WTC11 (cell line): ENCODE results near the gene FAH.

Experiments used
- CTCF ChIP-seq: fragments of 200-600 bp; IDR thresholded peaks from 2 replicates; pipeline ENCODE4 v1.8.0; 2022; ENCODE audit warnings: antibody characterized with exemption
- SP1 ChIP-seq: sonication (generic); formaldehyde crosslinking; conservative IDR thresholded peaks from 2 replicates; pipeline ENCODE4 v1.8.1; 2022; ENCODE audit warnings: missing genetic modification reagents
- ZNF425 ChIP-seq: fragments of 250-450 bp; sonication (Bioruptor Pico); conservative IDR thresholded peaks from 2 replicates; pipeline ENCODE4 v1.9.0; 2021; ENCODE audit warnings: mild to moderate bottlenecking

- TF ChIP-seq CTCF (no peak), ZNF425 (CRISPR knock-in tag) (no peak), SP1 (CRISPR knock-in tag) (no peak)
These were observed 59.2 kb downstream of the FAH start for GRCh38 chr15:80211976-80212375.
